ENCODE measurements around the gene CLDN9.

CLDN9 gene

DNA sequence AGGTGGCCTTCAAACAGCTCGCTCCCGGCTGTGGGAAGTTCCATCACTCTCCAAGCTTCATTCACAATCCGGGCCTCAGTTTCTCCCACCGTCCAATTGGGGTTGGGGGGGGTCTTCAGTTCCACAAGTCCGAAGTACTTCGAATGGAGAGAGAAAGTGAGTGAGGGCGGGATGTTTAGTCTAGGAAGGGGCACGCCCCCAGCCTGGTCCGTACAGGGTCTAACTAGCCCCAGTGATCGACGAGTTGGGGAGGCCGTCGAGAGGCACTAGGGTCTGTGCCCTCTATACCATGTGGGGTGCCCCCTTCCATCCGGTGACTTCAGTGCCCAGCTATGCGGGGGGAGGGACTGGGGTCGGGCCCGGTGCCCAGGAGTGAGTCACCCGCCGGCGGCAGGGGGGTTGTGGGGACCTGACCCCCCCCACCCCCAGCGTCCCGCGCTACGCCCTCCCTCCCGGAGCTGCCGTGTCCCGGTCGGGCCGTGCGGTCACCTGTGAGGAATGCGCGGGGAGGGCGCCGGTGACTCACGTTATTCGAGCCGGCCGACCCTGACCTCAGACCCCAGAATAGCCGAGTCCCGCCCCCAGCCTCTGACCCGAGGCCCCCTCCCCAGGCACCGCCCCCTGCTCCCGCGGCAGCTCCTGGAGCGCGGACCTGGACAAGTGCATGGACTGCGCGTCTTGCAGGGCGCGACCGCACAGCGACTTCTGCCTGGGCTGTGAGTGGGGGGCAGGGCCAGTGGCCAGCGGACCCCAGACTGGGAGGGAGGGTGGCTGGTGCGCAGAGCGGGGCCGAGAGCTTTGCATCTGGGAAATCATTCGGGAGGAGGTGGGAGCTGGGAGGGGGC lies 8.1 kb downstream of the CLDN9 start:
- no peak for DNase-seq

DNA sequence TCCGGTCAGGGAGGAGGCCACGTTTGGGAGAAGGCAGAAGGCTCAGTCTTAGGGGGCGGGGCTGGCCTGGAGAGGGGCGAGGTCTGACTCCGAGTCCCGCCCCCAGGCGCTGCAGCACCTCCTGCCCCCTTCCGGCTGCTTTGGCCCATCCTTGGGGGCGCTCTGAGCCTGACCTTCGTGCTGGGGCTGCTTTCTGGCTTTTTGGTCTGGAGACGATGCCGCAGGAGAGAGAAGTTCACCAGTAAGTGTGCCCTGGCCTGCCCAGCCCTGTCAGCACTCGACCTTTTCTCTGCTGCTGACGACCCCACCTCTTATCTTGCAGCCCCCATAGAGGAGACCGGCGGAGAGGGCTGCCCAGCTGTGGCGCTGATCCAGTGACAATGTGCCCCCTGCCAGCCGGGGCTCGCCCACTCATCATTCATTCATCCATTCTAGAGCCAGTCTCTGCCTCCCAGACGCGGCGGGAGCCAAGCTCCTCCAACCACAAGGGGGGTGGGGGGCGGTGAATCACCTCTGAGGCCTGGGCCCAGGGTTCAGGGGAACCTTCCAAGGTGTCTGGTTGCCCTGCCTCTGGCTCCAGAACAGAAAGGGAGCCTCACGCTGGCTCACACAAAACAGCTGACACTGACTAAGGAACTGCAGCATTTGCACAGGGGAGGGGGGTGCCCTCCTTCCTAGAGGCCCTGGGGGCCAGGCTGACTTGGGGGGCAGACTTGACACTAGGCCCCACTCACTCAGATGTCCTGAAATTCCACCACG lies 8.9 kb downstream of the CLDN9 start:
- DNase-seq: peak; percentile 62 to 68

DNA sequence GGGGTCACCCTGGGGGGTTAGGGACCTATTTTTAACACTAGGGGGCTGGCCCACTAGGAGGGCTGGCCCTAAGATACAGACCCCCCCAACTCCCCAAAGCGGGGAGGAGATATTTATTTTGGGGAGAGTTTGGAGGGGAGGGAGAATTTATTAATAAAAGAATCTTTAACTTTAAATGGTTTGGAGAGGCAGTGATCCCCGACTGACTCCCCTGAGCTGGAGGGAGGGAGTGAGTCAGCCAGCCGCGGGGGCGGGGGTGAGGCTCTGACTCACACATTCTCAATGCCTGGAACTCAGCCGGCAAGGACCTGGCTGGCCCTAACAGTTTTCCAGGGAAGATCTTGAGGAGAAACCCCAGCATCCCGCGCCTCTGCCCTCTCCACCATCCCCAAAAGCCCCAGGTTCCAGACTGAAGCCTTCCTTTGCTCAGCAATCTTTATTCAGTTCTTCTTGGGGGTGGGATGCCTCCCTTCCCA lies 9.5 kb downstream of the CLDN9 start:
- peak; percentile 83 to 91 for DNase-seq

DNA sequence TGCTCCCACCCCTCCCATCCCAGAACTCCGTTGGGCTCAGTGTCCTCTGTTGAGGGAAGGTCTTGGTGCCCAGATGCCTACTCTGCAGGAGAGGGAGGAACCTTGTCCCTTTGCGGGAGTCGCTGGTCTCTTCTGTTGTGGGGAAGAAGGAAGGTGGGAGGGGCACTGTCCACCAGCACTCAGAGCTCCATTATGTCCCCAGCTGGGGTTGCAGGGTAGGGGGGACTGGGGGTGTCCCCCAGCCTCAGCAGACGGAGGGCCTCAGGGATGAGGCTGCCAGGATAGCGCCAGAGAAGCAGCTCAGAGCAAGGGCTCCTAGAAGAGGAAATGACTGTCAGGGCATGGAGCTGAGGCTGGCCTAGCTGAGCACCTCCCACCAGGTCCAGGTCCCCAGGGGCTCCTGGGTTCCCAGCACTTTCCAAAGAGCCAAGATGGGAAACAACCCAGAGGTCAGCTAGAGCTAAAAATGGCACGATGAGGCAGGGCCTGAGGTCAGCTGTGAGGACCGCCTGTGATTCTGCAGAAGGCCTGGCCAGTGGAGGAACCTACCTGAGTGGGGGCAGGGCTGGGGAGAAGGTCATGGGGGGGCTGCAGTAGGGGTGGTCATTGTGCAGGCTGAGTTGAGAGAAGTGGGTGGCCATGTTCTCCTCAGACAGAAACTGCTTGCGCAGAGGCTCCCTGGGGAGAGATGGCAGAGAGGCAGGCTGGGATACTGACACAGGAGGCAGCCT lies 10.1 kb downstream of the CLDN9 start:
- DNase-seq: no peak

DNA sequence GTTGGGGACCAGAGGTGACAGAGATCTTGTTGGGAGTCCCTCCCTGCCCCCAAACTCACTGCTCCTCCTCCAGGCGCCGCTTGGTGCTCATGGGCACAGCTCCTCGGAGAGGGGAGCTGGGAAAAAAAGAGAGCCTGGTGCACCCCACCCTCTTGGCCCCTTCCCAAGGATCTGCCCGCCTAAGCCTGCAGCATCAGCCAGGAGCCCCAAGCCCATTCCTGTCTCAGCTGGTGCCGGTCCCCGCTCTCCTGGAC lies 10.6 kb downstream of the CLDN9 start:
- DNase-seq: no peak

DNA sequence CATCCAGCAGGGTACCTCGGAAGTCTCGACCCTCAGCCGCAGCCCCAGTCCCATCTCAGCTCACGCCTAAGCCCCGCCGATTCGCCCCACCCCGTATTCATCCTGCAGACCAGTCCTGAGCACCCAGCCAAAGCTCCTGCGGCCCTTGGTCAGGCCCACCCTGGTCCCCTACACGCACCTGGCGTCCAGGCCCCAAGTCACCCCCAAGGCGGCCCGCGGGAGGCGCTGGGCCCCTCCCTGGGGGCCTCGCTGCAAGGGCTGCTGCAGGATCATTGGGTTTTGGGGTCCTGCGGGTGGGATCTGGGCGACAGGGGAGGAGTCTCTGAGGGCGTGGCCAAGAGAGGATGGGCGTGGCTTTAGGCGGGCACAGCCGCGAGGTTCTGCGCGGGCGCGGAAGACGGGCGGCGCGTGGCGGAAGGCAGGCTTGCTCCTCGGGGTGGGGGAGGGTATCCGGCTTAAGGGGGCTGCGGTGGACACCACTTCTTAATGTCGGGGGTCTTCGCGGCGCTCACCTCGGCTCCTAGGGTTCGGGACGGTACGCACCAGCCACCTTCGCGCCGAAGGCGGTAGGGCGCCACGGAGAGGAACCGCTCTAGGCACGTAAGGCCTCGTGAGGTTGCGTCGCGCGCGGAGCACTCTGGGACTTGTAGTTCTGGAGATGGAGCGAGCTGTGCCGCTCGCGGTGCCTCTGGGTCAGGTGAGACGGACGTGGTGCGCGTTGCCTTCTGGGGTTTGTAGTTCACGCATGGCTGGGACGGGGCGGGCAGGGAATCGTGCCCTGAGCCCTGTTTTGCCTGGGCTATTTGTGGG lies 11.2 kb downstream of the CLDN9 start, which contains the start of the genes HCFC1R1 and THOC6:
Gene HCFC1R1 (minus strand): TSS at position 274 of the 810 bp plus-strand sequence. CDS start 1 bp downstream, at position 273.
Gene THOC6 (plus strand): TSS at position 367 of the 810 bp plus-strand sequence. CDS start 292 bp downstream, at position 659.
- peak; percentile 97 for DNase-seq

DNA sequence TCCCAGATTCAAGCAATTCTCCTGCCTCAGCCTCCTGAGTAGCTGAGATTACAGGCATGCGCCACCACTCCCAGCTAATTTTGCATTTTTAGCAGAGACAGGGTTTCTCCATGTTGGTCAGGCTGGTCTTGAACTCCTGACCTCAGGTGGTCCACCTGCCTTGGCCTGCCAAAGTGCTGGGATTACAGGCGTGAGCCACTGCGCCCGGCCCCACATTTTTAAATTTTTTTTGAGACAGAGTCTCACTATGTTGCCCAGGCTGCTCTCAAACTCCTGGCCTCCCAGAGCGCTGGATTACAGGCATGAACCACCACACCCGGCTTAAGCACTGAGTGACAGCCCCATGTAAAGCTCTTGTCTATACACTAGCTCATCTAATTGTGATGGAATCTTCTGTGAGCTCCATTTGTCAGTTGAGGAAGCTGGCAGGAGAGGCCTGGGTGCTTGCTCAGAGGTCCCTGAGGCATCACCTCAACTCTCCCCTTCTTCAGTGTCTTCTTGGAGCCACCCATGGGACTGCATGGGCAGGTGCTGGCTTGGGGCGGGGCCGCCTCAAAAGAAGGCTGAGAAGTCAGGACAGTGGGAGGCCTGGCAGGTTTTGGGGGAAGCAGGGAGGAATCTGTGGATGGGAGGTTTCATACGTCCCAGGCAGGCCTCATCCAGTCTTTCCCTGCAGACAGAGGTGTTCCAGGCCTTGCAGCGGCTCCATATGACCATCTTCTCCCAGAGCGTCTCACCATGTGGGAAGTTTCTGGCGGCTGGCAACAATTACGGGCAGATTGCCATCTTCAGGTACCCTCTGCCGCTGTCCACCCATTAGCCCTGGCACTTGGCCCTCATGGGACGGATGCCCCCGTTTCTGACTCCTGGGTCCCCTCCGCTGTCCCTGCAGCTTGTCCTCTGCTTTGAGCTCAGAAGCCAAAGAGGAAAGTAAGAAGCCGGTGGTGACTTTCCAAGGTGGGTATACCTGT lies 12.6 kb downstream of the CLDN9 start:
- DNase-seq: no peak

DNA sequence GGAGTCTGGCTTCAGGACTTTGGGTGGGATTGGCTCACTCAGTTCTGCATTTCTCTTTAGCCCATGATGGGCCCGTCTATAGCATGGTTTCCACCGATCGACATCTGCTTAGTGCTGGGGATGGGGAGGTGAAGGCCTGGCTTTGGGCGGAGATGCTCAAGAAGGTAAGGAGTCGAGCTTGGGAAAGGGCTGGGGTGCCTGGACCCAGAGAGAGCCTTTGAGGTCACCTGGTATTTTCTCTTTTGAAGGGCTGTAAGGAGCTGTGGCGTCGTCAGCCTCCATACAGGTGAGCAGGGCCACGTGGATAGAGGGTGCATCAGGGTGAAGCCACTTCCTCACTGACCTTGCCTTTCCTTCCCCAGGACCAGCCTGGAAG lies 13.3 kb downstream of the CLDN9 start:
- DNase-seq: no peak

DNA sequence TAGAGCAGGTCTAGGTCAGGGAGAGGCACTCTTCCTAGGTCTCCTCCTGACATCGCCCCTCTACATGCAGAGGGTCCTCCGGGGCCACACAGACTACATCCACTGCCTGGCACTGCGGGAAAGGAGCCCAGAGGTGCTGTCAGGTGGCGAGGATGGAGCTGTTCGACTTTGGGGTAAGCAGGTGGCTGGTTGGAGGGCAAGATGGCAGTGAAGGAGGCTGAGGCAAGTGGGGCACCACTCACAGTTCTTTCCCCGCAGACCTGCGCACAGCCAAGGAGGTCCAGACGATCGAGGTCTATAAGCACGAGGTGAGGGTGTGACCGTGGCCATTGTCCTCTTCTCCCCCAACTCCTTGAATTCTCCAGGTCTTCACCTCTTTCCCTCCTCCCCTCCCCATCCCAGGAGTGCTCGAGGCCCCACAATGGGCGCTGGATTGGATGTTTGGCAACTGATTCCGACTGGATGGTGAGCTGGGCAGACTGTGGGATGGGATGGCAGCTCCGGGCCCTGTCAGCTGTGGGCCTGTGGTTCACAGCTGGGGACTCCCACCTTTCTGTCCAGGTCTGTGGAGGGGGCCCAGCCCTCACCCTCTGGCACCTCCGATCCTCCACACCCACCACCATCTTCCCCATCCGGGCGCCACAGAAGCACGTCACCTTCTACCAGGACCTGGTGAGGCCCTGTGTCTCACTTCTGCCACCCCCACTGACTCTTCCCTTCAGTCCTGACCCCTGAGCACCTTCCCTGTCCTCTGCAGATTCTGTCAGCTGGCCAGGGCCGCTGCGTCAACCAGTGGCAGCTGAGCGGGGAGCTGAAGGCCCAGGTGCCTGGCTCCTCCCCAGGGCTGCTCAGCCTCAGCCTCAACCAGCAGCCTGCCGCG lies 14.1 kb downstream of the CLDN9 start:
- no peak for DNase-seq

DNA sequence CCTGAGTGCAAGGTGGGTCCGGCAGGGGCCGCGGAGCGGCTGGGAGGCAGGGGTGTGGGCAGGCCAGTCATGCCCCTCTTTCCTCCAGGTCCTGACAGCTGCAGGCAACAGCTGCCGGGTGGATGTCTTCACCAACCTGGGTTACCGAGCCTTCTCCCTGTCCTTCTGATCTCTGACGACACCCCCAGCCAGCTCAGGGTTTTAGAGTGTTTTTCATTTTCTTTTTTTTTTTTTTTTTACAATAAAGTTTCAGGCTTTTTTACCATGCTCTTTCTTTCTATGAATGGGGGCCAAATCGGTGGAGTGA lies 14.7 kb downstream of the CLDN9 start:
- DNase-seq: no peak

DNA sequence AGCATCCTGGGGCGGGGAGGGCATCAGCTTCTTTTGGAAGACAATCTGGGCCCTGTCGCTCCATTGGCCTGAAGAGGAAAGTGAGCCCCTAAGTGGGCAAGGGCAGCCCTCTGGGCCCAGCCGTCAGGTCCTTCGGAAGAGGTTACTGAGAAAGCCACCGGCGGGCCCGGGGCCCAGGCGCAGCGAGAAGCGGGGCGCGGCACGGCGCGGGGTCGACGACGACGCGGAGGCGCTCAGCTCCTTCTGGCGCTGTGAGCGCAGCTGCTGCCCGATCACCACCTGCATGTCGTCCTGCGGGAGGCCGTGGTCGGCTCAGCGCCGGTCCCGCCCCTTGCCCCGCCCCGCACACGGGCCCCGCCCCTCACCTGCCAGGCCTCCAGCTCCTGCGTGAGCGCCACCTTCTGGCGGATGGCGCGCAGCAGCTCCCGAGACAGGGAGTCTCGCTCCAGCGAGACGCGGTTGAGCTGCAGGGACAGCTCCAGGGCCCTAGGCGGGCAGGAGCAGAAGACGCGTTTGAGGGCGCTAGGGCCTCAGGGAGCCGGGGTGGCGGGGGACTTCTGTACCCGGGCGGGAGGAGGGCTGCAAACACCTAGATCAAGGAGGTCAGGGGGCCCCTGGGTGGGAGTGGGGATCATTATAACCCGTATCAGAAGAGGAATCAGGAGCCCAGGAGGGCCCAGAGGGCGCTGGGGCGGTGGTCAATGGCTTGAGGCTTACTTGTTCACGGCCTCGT lies 15.4 kb downstream of the CLDN9 start:
- peak; percentile 75 to 93 for DNase-seq

DNA sequence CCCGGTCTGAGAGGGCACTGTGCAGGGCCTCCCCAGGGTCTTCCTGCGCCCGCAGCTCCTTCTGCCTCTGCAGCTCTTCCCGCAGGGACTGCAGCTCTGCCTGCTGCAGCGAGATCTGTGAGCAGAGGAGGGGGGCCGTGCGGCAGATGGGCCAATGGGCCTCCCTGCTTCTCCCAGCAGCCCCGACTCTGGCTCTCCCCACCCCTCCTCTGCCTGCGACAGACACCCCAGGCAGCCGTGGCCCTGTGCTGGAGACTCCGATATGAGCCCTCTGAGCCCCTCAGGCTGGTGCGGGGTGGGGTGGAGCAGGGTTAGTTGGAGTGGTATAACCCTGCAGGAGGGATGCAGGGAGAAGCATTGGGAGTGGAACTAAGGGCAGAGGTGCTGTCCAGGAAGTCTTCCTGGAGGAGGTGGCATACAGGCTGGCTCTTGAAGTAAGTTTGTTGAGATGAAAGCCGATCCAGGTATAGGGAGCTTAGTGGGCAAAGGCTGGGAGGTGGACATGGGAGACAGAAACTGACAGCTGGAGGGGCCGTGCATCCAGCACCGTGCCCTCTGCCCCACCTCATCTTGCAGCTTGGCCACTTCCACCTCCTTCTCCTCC lies 16.1 kb downstream of the CLDN9 start:
- DNase-seq: no peak

DNA sequence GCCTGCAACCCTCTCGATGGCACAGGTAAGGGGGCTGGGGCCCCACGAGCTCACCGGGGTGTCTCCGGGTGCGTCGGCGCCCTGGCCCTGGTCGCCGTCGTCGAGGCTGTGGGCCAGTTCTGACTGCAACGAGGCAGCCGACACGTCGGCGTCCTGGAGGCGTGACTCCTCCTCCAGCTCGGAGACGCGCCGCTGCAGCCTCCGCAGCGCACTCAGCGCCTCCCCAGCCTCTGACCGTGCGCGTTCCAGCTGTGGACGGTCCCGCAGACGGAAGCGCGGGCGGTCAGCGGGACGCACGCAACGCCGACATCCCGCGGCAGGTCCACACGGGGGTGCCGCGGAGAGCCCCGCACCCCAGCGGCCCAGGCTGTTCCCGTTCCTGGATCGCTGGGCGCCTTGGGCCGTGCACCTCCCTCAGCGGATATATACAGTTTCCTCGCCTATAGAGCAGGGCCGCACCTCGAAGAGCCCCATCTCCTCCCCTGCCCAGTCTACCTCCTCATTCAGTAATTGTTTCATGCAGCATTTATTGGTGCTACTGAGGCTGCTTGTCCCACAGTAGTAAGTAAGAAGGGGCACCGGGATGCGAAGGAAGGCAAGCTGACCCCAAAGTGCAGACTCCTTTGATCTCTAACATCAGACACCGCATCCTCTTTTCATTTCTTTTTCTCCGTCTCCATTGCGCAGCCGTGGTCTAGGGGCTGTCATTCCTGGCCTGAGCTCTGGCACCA lies 16.9 kb downstream of the CLDN9 start:
- DNase-seq: no peak

DNA sequence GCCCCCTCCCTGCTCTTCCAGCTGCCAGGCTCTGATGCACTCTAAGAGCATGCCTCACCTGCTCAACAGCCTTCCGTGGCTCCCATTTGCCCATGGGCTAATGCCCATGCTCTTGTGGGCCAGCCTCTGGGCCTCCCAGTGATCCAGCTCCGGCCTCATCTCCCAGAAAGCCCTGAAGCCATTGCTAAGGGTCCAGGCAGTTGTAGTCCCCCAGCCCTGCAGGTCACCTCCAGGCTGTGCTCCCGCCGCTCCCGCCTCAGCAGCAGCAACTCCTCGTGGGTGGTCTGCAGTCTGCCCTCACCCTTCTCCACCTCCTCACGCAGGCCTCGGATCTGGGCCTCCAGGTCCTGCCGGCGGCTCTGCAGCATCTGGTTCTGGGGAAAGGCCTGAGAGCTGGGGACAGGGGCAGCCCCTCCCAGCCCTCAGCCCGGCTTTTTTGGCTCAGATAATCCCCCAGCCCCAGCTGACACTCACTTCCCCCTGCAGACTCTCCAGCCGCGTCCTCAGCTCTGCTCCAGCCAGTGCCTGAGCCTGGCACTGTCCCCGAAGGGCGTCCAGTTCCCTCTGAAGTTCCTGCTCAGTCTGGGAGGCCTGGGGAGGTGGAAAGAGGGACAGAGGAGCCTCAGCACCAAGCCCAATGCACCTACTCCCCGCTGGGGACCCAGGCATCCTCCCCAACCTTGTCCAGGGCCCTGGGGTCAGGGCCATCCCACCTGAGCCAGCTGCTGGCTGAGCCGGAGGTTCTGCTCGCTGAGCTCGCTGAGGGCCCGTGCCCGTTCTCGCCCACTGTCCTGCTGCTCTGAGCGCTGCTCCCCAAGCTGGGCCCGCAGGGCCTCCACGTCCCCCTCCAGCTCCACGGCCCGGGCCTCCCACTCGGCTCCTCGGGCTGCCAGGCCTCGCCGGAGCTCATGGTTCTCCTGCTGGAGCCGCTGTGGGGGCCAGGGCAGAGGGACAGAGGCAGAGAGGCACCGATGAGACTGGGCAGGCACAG lies 17.8 kb downstream of the CLDN9 start:
- DNase-seq: no peak

DNA sequence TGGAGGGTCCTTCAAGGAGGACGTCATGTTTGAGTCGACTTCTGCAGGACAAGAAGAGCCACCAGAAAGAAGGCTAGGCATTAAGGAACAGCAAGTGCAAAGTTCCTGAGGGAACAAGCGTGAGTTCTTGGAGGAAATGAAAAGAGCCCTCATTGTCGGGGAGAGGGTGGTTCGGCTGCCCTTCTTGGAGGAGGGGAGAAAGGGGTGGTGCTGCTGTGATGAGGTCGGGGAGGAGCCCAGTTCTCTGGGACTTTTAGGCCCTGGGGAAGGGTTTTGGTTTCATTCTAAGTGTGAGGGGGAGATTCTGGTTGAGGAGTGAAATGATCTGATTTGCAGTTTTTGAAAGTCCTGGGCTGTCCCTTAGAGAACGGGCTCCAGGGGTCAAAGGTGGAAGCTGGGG lies 19.9 kb downstream of the CLDN9 start:
- no peak for DNase-seq

DNA sequence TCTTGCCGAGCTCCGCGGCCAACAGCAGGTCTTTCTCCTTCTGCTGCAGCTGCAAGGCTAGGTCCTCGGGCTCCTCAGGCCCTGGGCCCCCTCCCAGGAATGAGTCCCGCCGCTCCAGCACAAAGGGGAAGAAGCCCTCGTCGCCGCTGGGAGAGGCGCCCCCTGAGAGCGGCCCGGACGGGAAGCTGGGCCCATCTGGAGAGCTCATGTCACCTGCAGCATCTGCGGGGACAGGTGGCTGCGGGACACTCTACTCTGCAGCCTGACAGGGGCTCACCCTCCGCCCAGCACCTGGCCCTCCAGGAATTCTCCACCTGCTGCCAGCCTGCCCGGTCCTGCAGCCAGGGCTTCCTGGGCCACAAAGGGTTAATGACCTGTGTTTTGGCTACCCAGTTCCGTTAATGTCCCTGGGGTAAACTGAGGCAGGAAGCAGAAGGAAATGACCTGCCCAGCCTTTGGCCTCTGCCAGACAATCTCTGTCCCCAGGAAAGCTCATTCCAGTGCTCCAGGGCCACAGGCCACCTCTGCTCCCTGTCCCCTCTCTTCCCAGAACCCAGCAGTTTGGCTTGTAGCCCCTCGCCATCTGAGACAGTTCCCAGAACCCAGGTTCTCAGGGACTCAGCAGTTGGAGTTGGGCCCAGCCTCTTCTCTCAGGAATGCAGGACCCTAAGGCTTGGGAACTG lies 22.7 kb downstream of the CLDN9 start:
- DNase-seq: no peak

Measured in inflammatory macrophage treated with lipopolysaccharide for 1 hour (primary cell).